Parathyroid adenoma (tissue), 2 donors: ENCODE data around the gene GLMP.
A peak's percentile ranks its signal among the peaks of the same experiment; 100 is the strongest.

ENCODE experiments used
- H2AFZ ChIP-seq: fragments of 300-600 bp; sonication (generic); one replicate; pipeline ENCODE4 v1.7.0; 2017; ENCODE audit warnings: antibody characterized with exemption, mild to moderate bottlenecking
- H3K27ac ChIP-seq: fragments of 300-600 bp; sonication (generic); one replicate; pipeline ENCODE4 v1.7.0; 2017
- H3K27me3 ChIP-seq: fragments of 300-600 bp; sonication (generic); one replicate; pipeline ENCODE4 v1.7.0; 2017; ENCODE audit warnings: low read length; ENCODE audit not compliant: control insufficient read depth, insufficient read depth
- H3K36me3 ChIP-seq: fragments of 300-600 bp; sonication (generic); one replicate; pipeline ENCODE4 v1.7.0; 2017; ENCODE audit warnings: low read length; ENCODE audit not compliant: control insufficient read depth, insufficient read depth
- H3K4me1 ChIP-seq: fragments of 300-600 bp; sonication (generic); one replicate; pipeline ENCODE4 v1.7.0; 2017; ENCODE audit warnings: control low read depth
- H3K4me2 ChIP-seq: fragments of 300-600 bp; sonication (generic); one replicate; pipeline ENCODE4 v1.7.0; 2017; ENCODE audit warnings: low read length
- H3K4me3 ChIP-seq: fragments of 300-600 bp; sonication (generic); one replicate; pipeline ENCODE4 v1.7.0; 2017; ENCODE audit warnings: low read depth, low read length
- H3K79me2 ChIP-seq: fragments of 300-600 bp; sonication (generic); one replicate; pipeline ENCODE4 v1.7.0; 2017; ENCODE audit warnings: control low read depth
- H3K9ac ChIP-seq: fragments of 300-600 bp; sonication (generic); one replicate; pipeline ENCODE4 v1.7.0; 2017; ENCODE audit warnings: mild to moderate bottlenecking
- H3K9me3 ChIP-seq: fragments of 300-600 bp; sonication (generic); one replicate; pipeline ENCODE4 v1.7.0; 2017; ENCODE audit warnings: low read length; ENCODE audit not compliant: control insufficient read depth
- TF ChIP-seq, protein P1 (sequence below): fragments of 300-600 bp; sonication (generic); IDR thresholded peaks from one replicate; pipeline ENCODE4 v1.7.0; 2017; ENCODE audit warnings: antibody characterized with exemption, mild to moderate bottlenecking
- donor health status: primary hyperparathyroidism.

The GLMP gene, protein sequence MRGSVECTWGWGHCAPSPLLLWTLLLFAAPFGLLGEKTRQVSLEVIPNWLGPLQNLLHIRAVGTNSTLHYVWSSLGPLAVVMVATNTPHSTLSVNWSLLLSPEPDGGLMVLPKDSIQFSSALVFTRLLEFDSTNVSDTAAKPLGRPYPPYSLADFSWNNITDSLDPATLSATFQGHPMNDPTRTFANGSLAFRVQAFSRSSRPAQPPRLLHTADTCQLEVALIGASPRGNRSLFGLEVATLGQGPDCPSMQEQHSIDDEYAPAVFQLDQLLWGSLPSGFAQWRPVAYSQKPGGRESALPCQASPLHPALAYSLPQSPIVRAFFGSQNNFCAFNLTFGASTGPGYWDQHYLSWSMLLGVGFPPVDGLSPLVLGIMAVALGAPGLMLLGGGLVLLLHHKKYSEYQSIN

GRCh38 chr1:156295391-156295947 lies at the start of gene GLMP:
Gene GLMP (minus strand): TSS chr1:156295679. CDS start chr1:156295645, 34 bp downstream.
- no peak within 1 kb of the TSS for H3K27ac ChIP-seq
- no peaks in the 10 kb centered on the region for H3K9me3 ChIP-seq
- H3K27me3 ChIP-seq = no peaks in the 10 kb centered on the region
- no peak within 1 kb of the TSS for H3K9ac ChIP-seq
- TF ChIP-seq, protein P1, sequence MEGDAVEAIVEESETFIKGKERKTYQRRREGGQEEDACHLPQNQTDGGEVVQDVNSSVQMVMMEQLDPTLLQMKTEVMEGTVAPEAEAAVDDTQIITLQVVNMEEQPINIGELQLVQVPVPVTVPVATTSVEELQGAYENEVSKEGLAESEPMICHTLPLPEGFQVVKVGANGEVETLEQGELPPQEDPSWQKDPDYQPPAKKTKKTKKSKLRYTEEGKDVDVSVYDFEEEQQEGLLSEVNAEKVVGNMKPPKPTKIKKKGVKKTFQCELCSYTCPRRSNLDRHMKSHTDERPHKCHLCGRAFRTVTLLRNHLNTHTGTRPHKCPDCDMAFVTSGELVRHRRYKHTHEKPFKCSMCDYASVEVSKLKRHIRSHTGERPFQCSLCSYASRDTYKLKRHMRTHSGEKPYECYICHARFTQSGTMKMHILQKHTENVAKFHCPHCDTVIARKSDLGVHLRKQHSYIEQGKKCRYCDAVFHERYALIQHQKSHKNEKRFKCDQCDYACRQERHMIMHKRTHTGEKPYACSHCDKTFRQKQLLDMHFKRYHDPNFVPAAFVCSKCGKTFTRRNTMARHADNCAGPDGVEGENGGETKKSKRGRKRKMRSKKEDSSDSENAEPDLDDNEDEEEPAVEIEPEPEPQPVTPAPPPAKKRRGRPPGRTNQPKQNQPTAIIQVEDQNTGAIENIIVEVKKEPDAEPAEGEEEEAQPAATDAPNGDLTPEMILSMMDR = no peak
- H3K36me3 ChIP-seq = no peaks in the 10 kb centered on the region
- peak within 1 kb of the TSS; percentile 83 for H2AFZ ChIP-seq
- H3K4me1 ChIP-seq = peaks cover 3% of the 10 kb centered on the region
- H3K79me2 ChIP-seq = no peaks in the 10 kb centered on the region
- H3K4me3 ChIP-seq = peak within 1 kb of the TSS; percentile 82
- H3K4me2 ChIP-seq = peak within 1 kb of the TSS; percentile 84

DNA sequence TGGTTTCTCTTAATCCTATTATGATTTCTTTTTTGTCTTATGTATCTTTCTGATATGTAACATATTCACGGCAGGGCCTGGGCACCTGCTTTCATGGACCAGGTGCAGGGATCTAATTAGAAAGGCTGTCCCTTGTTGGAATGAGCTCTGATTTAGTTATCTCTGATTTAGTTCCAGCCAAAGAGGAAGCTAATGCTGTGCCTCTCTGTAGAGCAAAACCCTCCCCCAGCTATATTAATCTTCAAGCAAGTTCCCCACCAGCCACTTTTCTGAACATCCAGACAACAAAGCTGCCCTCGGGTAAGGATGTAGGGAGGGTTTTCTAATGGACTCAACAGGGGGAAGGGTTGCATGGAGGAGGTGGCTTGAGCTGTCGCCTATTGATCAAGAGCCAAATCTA lies 48.9 kb upstream of the GLMP start:
- Histone ChIP-seq H3K79me2 (no peaks in the 10 kb centered on the region), H3K4me1 (no peaks in the 10 kb centered on the region), H3K27ac (no peak overlapping the region), H3K4me3 (no peak overlapping the region), H3K36me3 (no peaks in the 10 kb centered on the region), H2AFZ (no peak overlapping the region), H3K27me3 (no peaks in the 10 kb centered on the region), H3K9me3 (no peaks in the 10 kb centered on the region), H3K9ac (no peak overlapping the region), H3K4me2 (no peak overlapping the region)
- TF ChIP-seq, protein P1 = no peak

- Histone ChIP-seq H3K79me2 (peaks cover 4% of the 10 kb centered on the region), H3K4me2 (no peak overlapping the region), H3K27me3 (no peaks in the 10 kb centered on the region), H3K9ac (no peak overlapping the region), H3K27ac (no peak overlapping the region), H3K4me3 (no peak overlapping the region), H3K9me3 (no peaks in the 10 kb centered on the region), H3K36me3 (no peaks in the 10 kb centered on the region), H2AFZ (no peak overlapping the region), H3K4me1 (no peaks in the 10 kb centered on the region)
- TF ChIP-seq, protein P1 = no peak
These were observed 46.9 kb upstream of the GLMP start for GRCh38 chr1:156342166-156342955.

GRCh38 chr1:156338180-156338976 lies 42.9 kb upstream of the GLMP start, which contains the start of the genes CCT3 and TSACC:
Gene CCT3 (minus strand): TSS chr1:156338292. CDS start chr1:156338184, 108 bp downstream.
Gene TSACC (plus strand): TSS chr1:156338526. CDS start chr1:156339758, 1,232 bp downstream.
- Histone ChIP-seq H3K9ac (peak within 1 kb of the TSS; percentile 19), H3K9me3 (no peaks in the 10 kb centered on the region), H2AFZ (peak within 1 kb of the TSS; percentile 88), H3K27me3 (no peaks in the 10 kb centered on the region), H3K4me2 (peak within 1 kb of the TSS; percentile 95), H3K27ac (peak within 1 kb of the TSS; percentile 60), H3K36me3 (no peaks in the 10 kb centered on the region), H3K79me2 (peaks cover 13% of the 10 kb centered on the region), H3K4me1 (no peaks in the 10 kb centered on the region), H3K4me3 (peak within 1 kb of the TSS; percentile 96)
- TF ChIP-seq, protein P1 = no peak
